ENCODE results near the gene RO60.

DNA sequence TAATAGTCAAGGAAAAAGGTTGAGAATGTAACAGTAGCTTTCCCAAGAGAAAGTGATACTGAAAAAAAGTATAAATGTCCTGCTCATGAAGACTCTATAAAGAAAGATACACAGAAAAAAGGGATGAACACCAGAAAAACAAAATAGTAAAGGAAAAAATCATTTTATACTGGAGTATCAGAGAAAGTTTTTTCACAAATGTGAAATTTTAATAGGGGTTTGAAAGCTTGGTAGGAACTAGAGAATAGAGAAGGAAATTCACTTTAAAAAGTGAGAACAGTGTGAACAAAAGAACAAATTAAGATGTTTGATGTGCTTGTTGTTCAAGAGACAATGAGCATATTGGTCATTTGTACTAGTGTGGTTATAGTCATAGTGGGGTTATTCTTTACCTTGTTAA, 25.8 kb upstream of the RO60 start:
- TF ChIP-seq, protein P1, sequence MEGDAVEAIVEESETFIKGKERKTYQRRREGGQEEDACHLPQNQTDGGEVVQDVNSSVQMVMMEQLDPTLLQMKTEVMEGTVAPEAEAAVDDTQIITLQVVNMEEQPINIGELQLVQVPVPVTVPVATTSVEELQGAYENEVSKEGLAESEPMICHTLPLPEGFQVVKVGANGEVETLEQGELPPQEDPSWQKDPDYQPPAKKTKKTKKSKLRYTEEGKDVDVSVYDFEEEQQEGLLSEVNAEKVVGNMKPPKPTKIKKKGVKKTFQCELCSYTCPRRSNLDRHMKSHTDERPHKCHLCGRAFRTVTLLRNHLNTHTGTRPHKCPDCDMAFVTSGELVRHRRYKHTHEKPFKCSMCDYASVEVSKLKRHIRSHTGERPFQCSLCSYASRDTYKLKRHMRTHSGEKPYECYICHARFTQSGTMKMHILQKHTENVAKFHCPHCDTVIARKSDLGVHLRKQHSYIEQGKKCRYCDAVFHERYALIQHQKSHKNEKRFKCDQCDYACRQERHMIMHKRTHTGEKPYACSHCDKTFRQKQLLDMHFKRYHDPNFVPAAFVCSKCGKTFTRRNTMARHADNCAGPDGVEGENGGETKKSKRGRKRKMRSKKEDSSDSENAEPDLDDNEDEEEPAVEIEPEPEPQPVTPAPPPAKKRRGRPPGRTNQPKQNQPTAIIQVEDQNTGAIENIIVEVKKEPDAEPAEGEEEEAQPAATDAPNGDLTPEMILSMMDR (IDR thresholded peaks at IDR 0.05): no peak
- no peak for TF ChIP-seq EZH2 (IDR thresholded peaks at IDR 0.05; ENCODE audit: borderline replicate concordance, insufficient read depth, low read depth, low read length, poor library complexity, severe bottlenecking)
